Spinal cord (tissue), 10 donors: Measurements from ENCODE around the gene APBB1IP. TPM values are rescaled to one million over a fixed set of nuclear protein-coding genes. Genes with fewer than 3 reads are reported as not detected.

ENCODE experiments used
- DNase-seq, 6 donors: peaks; one replicate each; pipeline versions ENCODE4 v3.0.0 to v3.0.0-alpha.2; 2013 to 2015; ENCODE audit warnings: low spot score in 6 of 6, low read depth in 4 of 6
- H3K27ac ChIP-seq: one replicate; pipeline ENCODE4 v1.5.1; 2013; ENCODE audit warnings: low read depth, low read length, control low read depth
- H3K27me3 ChIP-seq: one replicate; pipeline ENCODE4 v1.6.1; 2013; ENCODE audit warnings: low read length; ENCODE audit not compliant: control insufficient read depth, insufficient read depth
- H3K36me3 ChIP-seq: one replicate; pipeline ENCODE4 v1.6.1; 2013; ENCODE audit warnings: low read length; ENCODE audit not compliant: control insufficient read depth, insufficient read depth
- H3K4me1 ChIP-seq: one replicate; pipeline ENCODE4 v1.6.1; 2013; ENCODE audit warnings: low read length; ENCODE audit not compliant: control insufficient read depth, insufficient read depth
- H3K4me3 ChIP-seq: one replicate; pipeline ENCODE4 v1.5.1; 2013; ENCODE audit warnings: low read depth, low read length, control low read depth
- H3K9me3 ChIP-seq: one replicate; pipeline ENCODE4 v1.6.1; 2013; ENCODE audit warnings: low read length; ENCODE audit not compliant: control insufficient read depth, insufficient read depth
- WGBS: methylation state at CpG from one replicate; pipeline ENCODE4 v1.1.5; 2013; ENCODE audit warnings: missing lambda C conversion rate; ENCODE audit not compliant: insufficient coverage; 5-methylcytosine and 5-hydroxymethylcytosine counted together
- polyA plus RNA-seq, 2 donors: library from polyadenylated mRNA; unstranded; fragments of 120-200 nt; gene quantifications; one replicate each; pipeline ENCODE4 v1.2.1, GENCODE V29; 2013; ENCODE audit not compliant: insufficient read length in 2 of 2
- total RNA-seq, 2 donors: library from RNA; depleted of rRNA in 1 of 2; stranded (reverse); fragments of 120-200 nt in 1 of 2; fragments of >200 nt in 1 of 2; gene quantifications; one replicate each; pipeline versions ENCODE4 v1.2.3 to v1.2.4, GENCODE V29; 2013 to 2014
- donor health status: healthy.

APBB1IP gene
- total and polyA plus RNA-seq, 4 donors = 3.7 to 20.4 (median 10.4) TPM

DNA sequence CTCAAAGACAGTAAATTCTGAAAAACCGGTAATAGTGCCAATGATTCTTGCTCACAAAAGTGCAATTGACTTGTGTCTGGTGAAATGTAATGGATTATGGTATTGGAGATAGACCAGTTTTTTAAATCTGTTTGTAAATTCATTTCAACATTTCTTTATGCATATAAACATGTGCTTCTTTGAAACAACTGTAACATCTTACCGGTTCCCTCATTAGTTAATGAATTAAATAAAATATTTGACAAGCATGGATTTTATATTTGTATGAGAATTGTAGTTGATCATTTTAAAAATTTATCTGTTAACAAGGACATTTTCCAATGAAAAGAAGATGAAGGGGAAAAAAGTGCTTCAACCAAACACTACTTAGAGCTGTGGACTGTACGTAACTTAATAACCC, 21.0 kb upstream of the APBB1IP start:
- H3K4me1 ChIP-seq = no peaks in the 10 kb centered on the region
- no peaks in the 10 kb centered on the region for H3K27me3 ChIP-seq
- no peak overlapping the region for H3K27ac ChIP-seq
- WGBS = no CpG with 5 or more reads among the region's 3 CpGs
- H3K9me3 ChIP-seq = no peaks in the 10 kb centered on the region
- H3K36me3 ChIP-seq = no peaks in the 10 kb centered on the region
- DNase-seq = no peak
- no peak overlapping the region for H3K4me3 ChIP-seq

- Histone ChIP-seq H3K9me3 (no peaks in the 10 kb centered on the region), H3K36me3 (no peaks in the 10 kb centered on the region), H3K27ac (no peak overlapping the region), H3K4me1 (no peaks in the 10 kb centered on the region), H3K4me3 (no peak overlapping the region), H3K27me3 (no peaks in the 10 kb centered on the region)
- no CpG with 5 or more reads among the region's 3 CpGs for WGBS
- DNase-seq = no peak
Observed at GRCh38 chr10:26422977-26423376, 15.2 kb upstream of the APBB1IP start.

DNA sequence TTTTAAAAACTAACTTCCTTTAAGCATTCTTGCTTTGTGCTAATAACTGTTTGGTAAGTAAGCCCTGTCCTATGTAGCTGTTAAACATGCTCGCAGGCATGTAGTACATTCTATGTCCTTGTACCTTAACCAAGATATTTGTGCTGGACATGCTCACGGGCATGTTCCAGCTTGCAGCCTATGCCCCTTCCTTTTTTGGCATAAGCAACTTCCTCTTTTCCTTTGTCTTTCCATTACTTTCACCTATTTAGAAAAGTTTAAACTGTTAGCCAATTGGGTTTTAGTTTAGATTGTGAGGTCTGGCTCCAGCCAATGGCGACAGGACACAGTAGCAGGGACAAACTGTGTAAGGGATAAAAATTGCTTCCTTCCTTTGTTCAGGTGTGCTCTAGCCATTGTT, 14.4 kb upstream of the APBB1IP start:
- Histone ChIP-seq H3K27ac (no peak overlapping the region), H3K27me3 (no peaks in the 10 kb centered on the region), H3K36me3 (no peaks in the 10 kb centered on the region), H3K4me3 (no peak overlapping the region), H3K4me1 (no peaks in the 10 kb centered on the region), H3K9me3 (no peaks in the 10 kb centered on the region)
- no peak for DNase-seq
- 85% methylated on average over 2 of the region's 3 CpGs for WGBS

GRCh38 chr10:26430641-26431163, 7.4 kb upstream of the APBB1IP start:
- H3K36me3 ChIP-seq = no peaks in the 10 kb centered on the region
- no peaks in the 10 kb centered on the region for H3K9me3 ChIP-seq
- H3K4me3 ChIP-seq = no peak overlapping the region
- DNase-seq = no peak
- H3K4me1 ChIP-seq = no peaks in the 10 kb centered on the region
- WGBS = 93% methylated on average over 2 of the region's 4 CpGs
- no peaks in the 10 kb centered on the region for H3K27me3 ChIP-seq
- no peak overlapping the region for H3K27ac ChIP-seq

GRCh38 chr10:26432938-26433337, 5.2 kb upstream of the APBB1IP start:
- Histone ChIP-seq H3K27me3 (peaks cover 4% of the 10 kb centered on the region), H3K4me3 (no peak overlapping the region), H3K27ac (no peak overlapping the region), H3K36me3 (no peaks in the 10 kb centered on the region), H3K4me1 (no peaks in the 10 kb centered on the region), H3K9me3 (no peaks in the 10 kb centered on the region)
- DNase-seq = no peak
- WGBS = 100% methylated on average over 1 of the region's 1 CpG

DNA sequence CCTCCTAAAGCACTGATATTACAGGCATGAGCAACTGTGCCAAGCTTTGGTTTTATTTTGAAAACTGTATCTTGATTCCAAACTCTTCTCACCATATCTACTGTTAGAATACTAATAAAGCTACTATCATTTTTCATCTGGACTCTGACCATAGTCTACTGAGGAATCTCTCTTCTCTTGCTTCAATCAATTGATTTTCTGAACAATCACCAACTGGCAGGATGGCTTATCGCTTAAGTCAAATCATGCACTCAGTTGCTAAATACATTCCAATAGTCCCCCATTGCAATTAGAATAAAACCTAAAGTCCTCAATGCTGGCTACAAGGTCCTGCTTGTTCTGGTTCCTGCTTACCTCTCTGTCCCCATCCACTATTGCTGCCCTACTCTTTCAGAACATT, 2.3 kb upstream of the APBB1IP start:
- no peaks in the 10 kb centered on the region for H3K9me3 ChIP-seq
- no peaks in the 10 kb centered on the region for H3K36me3 ChIP-seq
- H3K4me1 ChIP-seq = peaks cover 12% of the 10 kb centered on the region
- H3K4me3 ChIP-seq = no peak overlapping the region
- 95% methylated on average over 1 of the region's 1 CpG for WGBS
- H3K27ac ChIP-seq = no peak overlapping the region
- H3K27me3 ChIP-seq = peaks cover 21% of the 10 kb centered on the region
- no peak for DNase-seq

GRCh38 chr10:26436848-26437247, 1.3 kb upstream of the APBB1IP start:
- peaks cover 12% of the 10 kb centered on the region for H3K4me1 ChIP-seq
- no CpG with 5 or more reads among the region's 2 CpGs for WGBS
- peaks cover 21% of the 10 kb centered on the region for H3K27me3 ChIP-seq

DNA sequence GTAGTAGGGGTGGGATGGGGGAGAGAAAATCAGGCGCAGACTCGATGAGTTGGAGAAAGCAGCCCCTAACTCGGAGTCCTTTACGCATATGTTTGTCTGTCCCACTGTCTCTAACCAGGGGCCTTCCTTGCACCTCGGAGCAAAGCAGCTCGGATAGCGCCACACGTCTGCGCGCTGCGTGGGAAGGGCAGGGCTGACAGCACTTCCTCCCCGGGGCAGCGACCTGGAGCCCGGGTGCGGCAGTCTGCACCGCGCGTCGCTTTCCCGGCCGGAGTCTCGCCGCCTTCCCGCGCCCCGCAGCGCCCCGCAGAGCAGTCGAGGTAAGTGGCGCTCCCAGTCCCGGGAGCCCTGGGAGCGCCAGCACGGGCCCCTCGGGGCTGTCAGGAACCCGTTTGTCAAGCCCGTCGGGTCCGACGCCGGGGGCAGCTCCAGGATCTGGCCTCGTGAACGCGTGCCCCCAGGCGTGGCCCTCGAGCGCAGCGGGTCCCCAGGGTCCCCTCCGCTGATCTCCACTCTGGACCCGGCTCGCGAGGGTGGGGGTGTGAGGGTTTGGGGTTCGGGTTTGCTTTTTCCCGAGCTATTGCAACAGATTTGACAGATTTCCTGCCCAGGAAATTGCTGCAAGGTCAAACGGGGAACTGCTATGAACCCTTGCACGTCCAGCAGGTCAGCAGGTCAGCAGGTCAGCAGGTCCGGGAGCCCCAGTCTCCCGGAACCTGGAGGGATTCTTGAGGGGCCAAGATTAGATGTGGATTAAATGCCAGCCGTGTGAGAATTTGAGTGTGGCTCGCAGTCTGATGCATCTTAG, 597 bp downstream of the APBB1IP start:
- H3K4me3 ChIP-seq = no peak overlapping the region
- H3K4me1 ChIP-seq = peaks cover 12% of the 10 kb centered on the region
- H3K9me3 ChIP-seq = no peaks in the 10 kb centered on the region
- H3K27ac ChIP-seq = no peak overlapping the region
- 4% methylated on average over 55 of the region's 59 CpGs for WGBS
- peak in 2 of 6 donors; percentile 17 to 32 for DNase-seq
- no peaks in the 10 kb centered on the region for H3K36me3 ChIP-seq
- peaks cover 21% of the 10 kb centered on the region for H3K27me3 ChIP-seq

More at GRCh38 chr10:26436848-26437247, 1.3 kb upstream of the APBB1IP start:
- Histone ChIP-seq H3K4me3 (no peak overlapping the region), H3K27ac (no peak overlapping the region), H3K9me3 (no peaks in the 10 kb centered on the region), H3K36me3 (no peaks in the 10 kb centered on the region)
- no peak for DNase-seq

- no peaks in the 10 kb centered on the region for H3K9me3 ChIP-seq
- H3K27ac ChIP-seq = no peak overlapping the region
- no peaks in the 10 kb centered on the region for H3K36me3 ChIP-seq
- peaks cover 12% of the 10 kb centered on the region for H3K4me1 ChIP-seq
- H3K27me3 ChIP-seq = peaks cover 21% of the 10 kb centered on the region
- DNase-seq = no peak
- no peak overlapping the region for H3K4me3 ChIP-seq
- 70% methylated on average over 6 of the region's 14 CpGs for WGBS
Observed at GRCh38 chr10:26439406-26440087, 1.4 kb downstream of the APBB1IP start.
